Mucosa of descending colon (tissue), 3 donors: ENCODE results near the gene BTNL3. TPM values are rescaled to one million over a fixed set of nuclear protein-coding genes. Genes with fewer than 3 reads are reported as not detected.
"Not testable (repeated sequence)": the region's sequence is repeated elsewhere in the genome, so short reads cannot be mapped to it uniquely, and the experiment has no call there.

Experiments
- ATAC-seq: fragments of 200-7000 bp; cut with Tn5 transposase; one replicate; pipeline ENCODE4 v1.9.1; 2020; ENCODE audit warnings: mild to moderate bottlenecking, moderate library complexity
- DNase-seq, 3 donors: peaks; one replicate each; pipeline ENCODE4 v3.0.0-alpha.2; 2020
- H3K36me3 ChIP-seq: fragments of 200-600 bp; one replicate; pipeline ENCODE4 v1.8.0; 2021; ENCODE audit warnings: low read depth, mild to moderate bottlenecking
- H3K4me1 ChIP-seq: fragments of 200-600 bp; one replicate; pipeline ENCODE4 v1.8.0; 2021; ENCODE audit warnings: low read depth, mild to moderate bottlenecking
- H3K4me3 ChIP-seq: fragments of 200-600 bp; one replicate; pipeline ENCODE4 v1.8.0; 2021; ENCODE audit warnings: mild to moderate bottlenecking
- H3K9me3 ChIP-seq: fragments of 200-600 bp; one replicate; pipeline ENCODE4 v1.8.0; 2021; ENCODE audit warnings: mild to moderate bottlenecking
- intact Hi-C, 2 donors: fragments of 100-400 bp; cut with DNase I in 1 of 2; cut with micrococcal nuclease in 1 of 2; formaldehyde crosslinking; loops; one replicate each; pipeline versions ENCODE4 v1.11.0 to v1.11.1; 2022; cut with DNase I, micrococcal nuclease
- total RNA-seq, 3 donors: library from RNA; stranded (reverse); fragmentation: NEBNext Ultra II Directional in 2 of 3; extraction: Animal tissue kit (Norgen Biotek cat#: 25700) in 2 of 3; gene quantifications; one replicate each; pipeline versions ENCODE4 v1.2.1 to v1.2.4, GENCODE V29; 2021 to 2023
- TF ChIP-seq, protein P1 (sequence below): fragments of 200-600 bp; IDR thresholded peaks from one replicate; pipeline ENCODE4 v1.8.0; 2022; ENCODE audit warnings: antibody characterized with exemption, mild to moderate bottlenecking
- donor health status: DM: no; HTN: no; CAD: no; lungs with moderate emphysema.
- donor health status: DM: no; HTN: no; CAD: no.
- donor health status: DM: no; HTN: yes; CAD: no.

Gene BTNL3
- total RNA-seq, 3 donors from 2014 or later, result 38.4 to 62.2 (median 46.5) TPM

DNA sequence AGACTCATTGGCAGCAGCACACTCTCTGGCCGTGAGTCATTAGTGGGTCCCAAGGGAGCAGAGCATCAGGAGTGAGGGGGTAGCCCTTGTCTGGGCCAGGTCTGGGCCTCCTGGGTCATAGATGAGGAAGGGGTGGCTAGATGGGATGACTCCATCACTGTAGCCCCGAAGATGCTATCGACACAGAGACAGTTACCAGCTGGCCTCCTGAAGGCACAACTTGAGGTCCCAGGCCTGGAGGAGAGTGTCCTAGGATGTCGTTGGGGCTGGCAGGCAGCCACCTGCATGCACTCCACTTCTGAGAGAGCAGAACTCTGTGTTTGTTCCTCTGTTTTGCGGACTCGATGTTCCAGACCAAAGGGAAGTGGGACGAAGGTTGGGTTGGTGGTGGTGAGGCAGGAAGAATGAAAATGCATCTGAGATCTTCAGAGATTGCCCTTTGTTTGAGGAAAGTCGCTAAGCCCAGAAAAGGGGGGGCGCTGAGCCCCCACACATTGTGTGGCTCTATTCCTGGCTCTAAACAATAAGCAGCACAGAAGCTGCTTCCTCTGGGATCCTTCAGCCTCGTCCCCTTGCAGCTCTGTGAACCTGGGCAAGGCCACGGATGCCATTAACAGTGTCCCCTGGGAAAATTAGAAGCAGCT, 56.1 kb downstream of the BTNL3 start:
- DNase-seq (no peak), ATAC-seq (no peak)
- TF ChIP-seq, protein P1, sequence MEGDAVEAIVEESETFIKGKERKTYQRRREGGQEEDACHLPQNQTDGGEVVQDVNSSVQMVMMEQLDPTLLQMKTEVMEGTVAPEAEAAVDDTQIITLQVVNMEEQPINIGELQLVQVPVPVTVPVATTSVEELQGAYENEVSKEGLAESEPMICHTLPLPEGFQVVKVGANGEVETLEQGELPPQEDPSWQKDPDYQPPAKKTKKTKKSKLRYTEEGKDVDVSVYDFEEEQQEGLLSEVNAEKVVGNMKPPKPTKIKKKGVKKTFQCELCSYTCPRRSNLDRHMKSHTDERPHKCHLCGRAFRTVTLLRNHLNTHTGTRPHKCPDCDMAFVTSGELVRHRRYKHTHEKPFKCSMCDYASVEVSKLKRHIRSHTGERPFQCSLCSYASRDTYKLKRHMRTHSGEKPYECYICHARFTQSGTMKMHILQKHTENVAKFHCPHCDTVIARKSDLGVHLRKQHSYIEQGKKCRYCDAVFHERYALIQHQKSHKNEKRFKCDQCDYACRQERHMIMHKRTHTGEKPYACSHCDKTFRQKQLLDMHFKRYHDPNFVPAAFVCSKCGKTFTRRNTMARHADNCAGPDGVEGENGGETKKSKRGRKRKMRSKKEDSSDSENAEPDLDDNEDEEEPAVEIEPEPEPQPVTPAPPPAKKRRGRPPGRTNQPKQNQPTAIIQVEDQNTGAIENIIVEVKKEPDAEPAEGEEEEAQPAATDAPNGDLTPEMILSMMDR, result no peak
- Histone ChIP-seq H3K4me1 (no peaks in the 10 kb centered on the region), H3K4me3 (no peak overlapping the region), H3K36me3 (no peaks in the 10 kb centered on the region), H3K9me3 (no peaks in the 10 kb centered on the region)
- intact Hi-C loops, result no loop called here

DNA sequence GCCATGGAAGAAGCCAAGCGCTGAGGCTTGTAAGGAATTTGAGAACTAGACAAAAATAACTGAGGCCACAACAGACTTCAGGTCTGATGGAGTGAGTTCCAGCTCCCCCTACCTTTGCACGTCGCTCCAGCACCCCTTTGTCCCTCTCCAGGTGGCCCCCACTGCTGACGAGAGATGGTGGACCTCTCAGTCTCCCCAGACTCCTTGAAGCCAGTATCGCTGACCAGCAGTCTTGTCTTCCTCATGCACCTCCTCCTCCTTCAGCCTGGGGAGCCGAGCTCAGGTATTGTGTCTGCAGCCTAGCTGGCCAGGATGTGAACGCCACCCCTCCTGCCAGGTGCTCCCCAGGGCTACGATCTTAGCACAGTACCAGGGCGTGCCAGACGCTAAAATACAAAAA, 56.7 kb downstream of the BTNL3 start:
- ATAC-seq (no peak), DNase-seq (no peak)
- Histone ChIP-seq H3K36me3 (no peaks in the 10 kb centered on the region), H3K4me1 (no peaks in the 10 kb centered on the region), H3K4me3 (no peak overlapping the region), H3K9me3 (no peaks in the 10 kb centered on the region)
- intact Hi-C loops, result no loop called here
- TF ChIP-seq, protein P1, result no peak

DNA sequence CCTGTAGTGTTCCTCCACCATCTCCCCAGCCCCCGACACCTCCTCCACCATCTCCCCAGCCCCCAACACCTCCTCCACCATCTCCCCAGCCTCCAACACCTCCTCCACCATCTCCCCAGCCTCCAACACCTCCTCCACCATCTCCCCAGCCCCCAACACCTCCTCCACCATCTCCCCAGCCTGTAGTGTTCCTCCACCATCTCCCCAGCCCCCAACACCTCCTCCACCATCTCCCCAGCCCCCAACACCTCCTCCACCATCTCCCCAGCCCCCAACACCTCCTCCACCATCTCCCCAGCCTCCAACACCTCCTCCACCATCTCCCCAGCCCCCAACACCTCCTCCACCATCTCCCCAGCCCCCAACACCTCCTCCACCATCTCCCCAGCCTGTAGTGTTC, 57.2 kb downstream of the BTNL3 start:
- not testable (repeated sequence) for DNase-seq, ATAC-seq, H3K36me3 ChIP-seq

DNA sequence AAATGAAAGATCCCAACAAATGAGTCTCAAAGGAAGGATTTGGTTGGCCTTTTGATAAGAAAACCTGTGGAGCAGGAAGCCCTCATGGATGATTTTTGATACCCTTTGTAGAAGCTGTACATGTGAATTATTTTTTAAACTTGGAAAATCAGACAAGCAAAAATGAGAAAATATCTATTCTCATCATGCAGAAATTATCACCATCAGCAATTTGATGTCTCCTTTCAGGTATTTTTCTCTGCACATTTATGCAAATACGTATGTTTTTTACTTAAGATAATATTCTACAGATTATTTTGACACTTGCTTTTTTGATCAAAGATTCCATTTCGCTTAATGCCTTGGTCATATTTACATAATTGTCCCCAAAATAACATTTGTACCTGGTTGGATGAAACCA, 58.6 kb downstream of the BTNL3 start:
- H3K36me3 ChIP-seq, result no peaks in the 10 kb centered on the region
- intact Hi-C loops, result no loop called here
- DNase-seq (no peak), ATAC-seq (no peak)
- H3K4me1 ChIP-seq, result no peaks in the 10 kb centered on the region
- no peaks in the 10 kb centered on the region for H3K9me3 ChIP-seq
- TF ChIP-seq, protein P1, result no peak
- H3K4me3 ChIP-seq, result no peak overlapping the region

More for the DNA sequence above, 57.2 kb downstream of the BTNL3 start:
- H3K4me3 ChIP-seq, H3K4me1 ChIP-seq, H3K9me3 ChIP-seq, intact Hi-C loops: not testable (repeated sequence)

DNA sequence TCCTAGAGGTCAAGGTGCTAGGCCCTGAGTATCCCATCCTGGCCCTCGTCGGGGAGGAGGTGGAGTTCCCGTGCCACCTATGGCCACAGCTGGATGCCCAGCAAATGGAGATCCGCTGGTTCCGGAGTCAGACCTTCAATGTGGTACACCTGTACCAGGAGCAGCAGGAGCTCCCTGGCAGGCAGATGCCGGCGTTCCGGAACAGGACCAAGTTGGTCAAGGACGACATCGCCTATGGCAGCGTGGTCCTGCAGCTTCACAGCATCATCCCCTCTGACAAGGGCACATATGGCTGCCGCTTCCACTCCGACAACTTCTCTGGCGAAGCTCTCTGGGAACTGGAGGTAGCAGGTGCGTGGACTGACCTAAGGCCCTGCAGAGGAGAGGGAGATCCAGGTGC, 59.3 kb downstream of the BTNL3 start:
- Histone ChIP-seq H3K36me3 (no peaks in the 10 kb centered on the region), H3K4me3 (no peak overlapping the region), H3K9me3 (no peaks in the 10 kb centered on the region), H3K4me1 (no peaks in the 10 kb centered on the region)
- DNase-seq (no peak), ATAC-seq (no peak)
- TF ChIP-seq, protein P1, result no peak
- intact Hi-C loops, result no loop called here

DNA sequence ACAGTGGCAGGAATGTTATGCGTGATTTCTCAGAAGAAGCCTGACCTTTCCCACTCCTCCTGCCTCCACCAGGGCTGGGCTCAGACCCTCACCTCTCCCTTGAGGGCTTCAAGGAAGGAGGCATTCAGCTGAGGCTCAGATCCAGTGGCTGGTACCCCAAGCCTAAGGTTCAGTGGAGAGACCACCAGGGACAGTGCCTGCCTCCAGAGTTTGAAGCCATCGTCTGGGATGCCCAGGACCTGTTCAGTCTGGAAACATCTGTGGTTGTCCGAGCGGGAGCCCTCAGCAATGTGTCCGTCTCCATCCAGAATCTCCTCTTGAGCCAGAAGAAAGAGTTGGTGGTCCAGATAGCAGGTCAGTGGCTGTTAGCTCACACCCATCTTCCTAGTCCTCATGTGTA, 61.4 kb downstream of the BTNL3 start:
- H3K9me3 ChIP-seq, result no peaks in the 10 kb centered on the region
- DNase-seq (no peak), ATAC-seq (no peak)
- no peaks in the 10 kb centered on the region for H3K36me3 ChIP-seq
- H3K4me1 ChIP-seq, result peaks cover 9% of the 10 kb centered on the region
- intact Hi-C loops, result no loop called here
- TF ChIP-seq, protein P1, result no peak
- no peak overlapping the region for H3K4me3 ChIP-seq
